Measurements from ENCODE around the gene OR5B12.

- TF ChIP-seq POLR2AphosphoS5 (IDR thresholded peaks at IDR 0.05; ENCODE audit: low read depth, low read length) (no peak), TAF1 (IDR thresholded peaks at IDR 0.05; ENCODE audit: borderline replicate concordance, insufficient read depth, low read length) (no peak), SIN3A (IDR thresholded peaks at IDR 0.05; ENCODE audit: borderline replicate concordance, insufficient read depth, low read length) (no peak), REST (IDR thresholded peaks at IDR 0.05; ENCODE audit: insufficient read depth in 1 of 2, low read depth in 2 of 2, low read length in 2 of 2) (no peak)
Measured at GRCh38 chr11:58471892-58472291, 29.9 kb upstream of the OR5B12 start.

Measured in PFSK-1 (cell line).